Transverse colon (tissue), 4 donors: Measurements from ENCODE around the gene LIPA. TPM values are rescaled to one million over a fixed set of nuclear protein-coding genes. Genes with fewer than 3 reads are reported as not detected.
"Not testable (repeated sequence)": the region's sequence is repeated elsewhere in the genome, so short reads cannot be mapped to it uniquely, and the experiment has no call there.

Experiments
- DNase-seq: peaks from one replicate; pipeline ENCODE4 v3.0.0-alpha.2; 2019
- H3K27ac ChIP-seq, 4 donors: fragments of 200-600 bp; sonication (generic); 2 replicates each; pipeline ENCODE4 v1.5.1; 2016 to 2018; ENCODE audit warnings: inconsistent platforms in 4 of 4
- H3K27me3 ChIP-seq: fragments of 200-600 bp; sonication (generic); 2 replicates; pipeline ENCODE4 v1.5.1; 2017; ENCODE audit warnings: inconsistent platforms
- H3K36me3 ChIP-seq, 4 donors: fragments of 200-600 bp; sonication (generic); 2 replicates each; pipeline ENCODE4 v1.5.1; 2017 to 2019; ENCODE audit warnings: inconsistent platforms in 4 of 4
- H3K4me1 ChIP-seq, 4 donors: fragments of 200-600 bp; sonication (generic); 2 replicates each; pipeline ENCODE4 v1.5.1; 2017 to 2020; ENCODE audit warnings: inconsistent platforms in 4 of 4
- H3K4me3 ChIP-seq, 4 donors: fragments of 200-600 bp; sonication (generic); 1 replicate in 1 of 4; 2 replicates in 3 of 4; pipeline versions ENCODE4 v1.5.1 to v1.6.1; 2017 to 2019; ENCODE audit warnings: inconsistent platforms in 4 of 4
- H3K9me3 ChIP-seq, 2 donors: fragments of 200-600 bp; sonication (generic); 2 replicates each; pipeline ENCODE4 v1.5.1; 2017 to 2019; ENCODE audit warnings: inconsistent platforms in 2 of 2
- EP300 ChIP-seq: sonication (generic); formaldehyde crosslinking; IDR thresholded peaks from one replicate; pipeline ENCODE4 v1.6.1; 2017; ENCODE audit warnings: antibody characterized with exemption, low read depth
- POLR2A ChIP-seq: fragments of 450-650 bp; IDR thresholded peaks from one replicate; pipeline ENCODE4 v1.6.1; 2016; ENCODE audit warnings: antibody characterized with exemption, mild to moderate bottlenecking, moderate library complexity
- POLR2AphosphoS5 ChIP-seq, 3 donors: sonication (generic); formaldehyde crosslinking; IDR thresholded peaks; one replicate each; pipeline ENCODE4 v1.6.1; 2016; ENCODE audit warnings: antibody characterized with exemption in 3 of 3
- WGBS, 2 donors: methylation state at CpG; one replicate each; pipeline ENCODE4 v1.1.5; 2018; ENCODE audit warnings: low coverage in 1 of 2; 5-methylcytosine and 5-hydroxymethylcytosine counted together
- in situ Hi-C, 4 donors: fragments of 200-750 bp; cut with MboI; loops; one replicate each; pipeline versions ENCODE4 v1.15.0 to v1.15.1; 2017; ENCODE audit warnings: low sequenced_read_pairs in 3 of 4, low pct_ligation_motif_present in 1 of 4, low pct_unique_long_range_greater_than_20kb in 1 of 4
- intact Hi-C: fragments of 100-400 bp; cut with DNase I; formaldehyde crosslinking; loops from one replicate; pipeline ENCODE4 v1.15.1; 2023; ENCODE audit warnings: low total_unique reads
- total RNA-seq, 4 donors: library from RNA; depleted of rRNA; stranded (reverse); fragments of >200 nt; gene quantifications; one replicate each; pipeline ENCODE4 v1.1.0, GENCODE V29; 2016
- TF ChIP-seq, protein P1 (sequence below), 5 experiments: fragments of 200-600 bp in 3 of 5; fragments of 450-650 bp in 2 of 5; sonication (generic) in 3 of 5; IDR thresholded peaks; 1 replicate in 2 of 5; 2 replicates in 3 of 5; pipeline ENCODE4 v1.5.1; 2016 to 2017; ENCODE audit warnings: antibody characterized with exemption in 5 of 5, inconsistent platforms in 3 of 5, mild to moderate bottlenecking in 2 of 5, moderate library complexity in 1 of 5

The LIPA gene
- total RNA-seq, 4 donors from 2014 or later, result 3.6 to 23.8 (median 12.1) TPM

DNA sequence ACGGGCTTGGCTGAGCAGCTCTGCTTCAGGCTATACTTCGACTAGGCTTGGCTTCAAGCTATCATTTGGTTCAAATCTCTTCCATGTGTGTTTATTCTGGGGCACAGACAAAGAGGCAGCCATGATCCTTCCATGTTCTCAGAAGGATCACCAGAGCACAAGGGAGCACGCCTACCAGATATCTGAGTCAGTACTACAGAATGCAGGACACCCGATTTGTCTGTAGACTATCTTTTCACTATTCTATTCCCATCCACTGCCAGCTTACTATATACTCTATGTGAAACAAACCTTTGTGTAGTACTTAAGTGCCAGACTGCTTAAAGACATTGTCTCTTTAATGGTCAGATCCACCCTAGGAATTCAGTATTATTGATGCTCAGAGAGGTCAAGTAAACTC, 79.6 kb downstream of the LIPA start:
- Histone ChIP-seq H3K4me3 (no peak overlapping the region), H3K36me3 (no peaks in the 10 kb centered on the region), H3K4me1 (no peaks in the 10 kb centered on the region), H3K9me3 (no peaks in the 10 kb centered on the region), H3K27me3 (peaks cover 3% of the 10 kb centered on the region), H3K27ac (no peak overlapping the region)
- 80 to 85% methylated on average over 2 to 4 of the region's 4 CpGs for WGBS, 2 donors
- no peak for DNase-seq
- in situ Hi-C loops (no loop called here), intact Hi-C loops (no loop called here)
- TF ChIP-seq POLR2AphosphoS5 (IDR thresholded peaks at IDR 0.05) (no peak), EP300 (no peak), POLR2A (no peak)
- TF ChIP-seq, protein P1, sequence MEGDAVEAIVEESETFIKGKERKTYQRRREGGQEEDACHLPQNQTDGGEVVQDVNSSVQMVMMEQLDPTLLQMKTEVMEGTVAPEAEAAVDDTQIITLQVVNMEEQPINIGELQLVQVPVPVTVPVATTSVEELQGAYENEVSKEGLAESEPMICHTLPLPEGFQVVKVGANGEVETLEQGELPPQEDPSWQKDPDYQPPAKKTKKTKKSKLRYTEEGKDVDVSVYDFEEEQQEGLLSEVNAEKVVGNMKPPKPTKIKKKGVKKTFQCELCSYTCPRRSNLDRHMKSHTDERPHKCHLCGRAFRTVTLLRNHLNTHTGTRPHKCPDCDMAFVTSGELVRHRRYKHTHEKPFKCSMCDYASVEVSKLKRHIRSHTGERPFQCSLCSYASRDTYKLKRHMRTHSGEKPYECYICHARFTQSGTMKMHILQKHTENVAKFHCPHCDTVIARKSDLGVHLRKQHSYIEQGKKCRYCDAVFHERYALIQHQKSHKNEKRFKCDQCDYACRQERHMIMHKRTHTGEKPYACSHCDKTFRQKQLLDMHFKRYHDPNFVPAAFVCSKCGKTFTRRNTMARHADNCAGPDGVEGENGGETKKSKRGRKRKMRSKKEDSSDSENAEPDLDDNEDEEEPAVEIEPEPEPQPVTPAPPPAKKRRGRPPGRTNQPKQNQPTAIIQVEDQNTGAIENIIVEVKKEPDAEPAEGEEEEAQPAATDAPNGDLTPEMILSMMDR (IDR thresholded peaks at IDR 0.05), result no peak

DNA sequence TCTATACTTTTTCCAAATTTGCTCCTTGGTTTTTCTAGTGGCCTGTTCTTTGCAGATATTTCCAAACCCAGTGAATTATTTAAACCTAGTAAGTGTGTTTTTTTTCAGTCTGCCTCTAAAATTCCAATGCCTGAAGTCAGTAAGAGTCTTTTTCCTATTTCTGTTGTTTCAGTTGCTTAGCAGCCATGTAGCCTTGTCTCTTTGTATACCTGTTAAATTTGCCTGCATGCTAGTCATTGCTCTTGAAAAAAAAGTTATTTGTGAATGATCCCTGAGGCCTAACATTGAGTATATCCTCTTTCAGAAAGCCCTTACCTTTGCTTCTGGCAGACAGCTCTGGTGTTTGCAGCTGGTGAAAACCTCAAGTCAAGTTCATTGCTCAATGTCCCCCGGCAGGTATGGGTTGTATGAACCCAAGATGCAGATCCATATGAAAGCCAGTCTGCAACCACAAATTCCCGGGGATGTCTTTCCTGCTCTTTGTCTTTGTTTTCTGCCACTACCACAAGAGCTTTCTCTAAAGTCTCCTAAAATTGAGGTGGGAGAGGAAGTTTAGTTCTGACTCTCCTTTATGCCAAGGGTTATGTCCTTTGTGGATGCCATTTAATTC, 80.2 kb downstream of the LIPA start:
- Histone ChIP-seq H3K4me3 (no peak overlapping the region), H3K4me1 (no peaks in the 10 kb centered on the region), H3K27ac (no peak overlapping the region), H3K27me3 (peaks cover 3% of the 10 kb centered on the region), H3K9me3 (no peaks in the 10 kb centered on the region), H3K36me3 (no peaks in the 10 kb centered on the region)
- intact Hi-C loops, result no loop called here
- TF ChIP-seq POLR2AphosphoS5 (IDR thresholded peaks at IDR 0.05), result no peak
- TF ChIP-seq, protein P1 (IDR thresholded peaks at IDR 0.05), result no peak
- TF ChIP-seq POLR2A, result no peak
- TF ChIP-seq EP300, result no peak
- DNase-seq, result no peak
- in situ Hi-C loops, result no loop called here
- WGBS, 2 donors, result 86 to 100% methylated on average over 1 to 2 of the region's 2 CpGs

DNA sequence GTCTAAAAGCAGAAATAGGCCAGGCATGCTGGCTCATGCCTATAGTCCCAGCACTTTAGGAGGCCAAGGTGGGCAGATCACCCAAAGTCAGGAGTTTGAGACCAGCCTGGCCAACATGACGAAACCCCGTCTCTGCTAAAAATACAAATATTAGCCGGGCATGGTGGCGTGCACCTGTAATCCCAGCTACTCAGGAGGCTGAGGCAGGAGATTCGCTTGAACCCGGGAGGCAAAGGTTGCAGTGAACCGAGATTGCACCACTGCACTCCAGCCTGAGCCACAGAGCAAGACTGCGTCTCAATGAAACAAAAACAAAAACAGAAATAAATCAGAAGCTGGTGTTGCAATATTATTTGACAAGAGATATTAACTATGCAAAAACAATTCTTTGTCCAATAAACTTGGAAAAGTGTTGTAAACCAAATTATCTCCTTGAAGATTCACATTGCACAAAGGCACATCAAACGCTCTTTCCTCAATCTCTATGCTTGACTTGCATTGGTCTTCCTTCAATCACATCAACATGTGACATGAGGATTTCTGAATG, 83.1 kb downstream of the LIPA start:
- 66 to 79% methylated on average over 3 to 9 of the region's 9 CpGs for WGBS, 2 donors
- H3K27ac ChIP-seq, H3K9me3 ChIP-seq, intact Hi-C loops, H3K4me1 ChIP-seq, in situ Hi-C loops, DNase-seq, H3K36me3 ChIP-seq, H3K27me3 ChIP-seq, H3K4me3 ChIP-seq: not testable (repeated sequence)
- peak in 1 of 3 donors; percentile 39 for TF ChIP-seq POLR2AphosphoS5 (IDR thresholded peaks at IDR 0.05)

DNA sequence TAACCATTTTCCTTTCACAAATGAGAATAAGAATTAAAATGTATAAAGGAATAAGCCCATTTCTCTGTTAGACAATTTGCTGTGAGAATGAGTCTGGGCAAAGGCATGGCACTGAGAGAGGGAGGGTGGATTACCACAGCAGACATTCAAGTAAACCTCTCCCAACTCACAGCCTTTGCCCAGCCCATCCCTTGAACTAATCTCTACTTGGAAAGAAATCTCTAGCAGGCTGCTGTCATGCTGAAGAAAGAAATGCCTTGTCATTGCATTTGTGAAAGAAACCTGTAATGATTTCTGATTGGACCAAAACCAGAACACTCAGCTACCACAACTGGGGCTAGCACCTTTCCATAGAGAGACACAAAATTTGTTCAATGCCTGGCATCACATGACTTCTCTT, 83.7 kb downstream of the LIPA start:
- TF ChIP-seq POLR2AphosphoS5 (IDR thresholded peaks at IDR 0.05), result no peak
- TF ChIP-seq EP300, result no peak
- TF ChIP-seq, protein P1 (IDR thresholded peaks at IDR 0.05), result no peak
- no peak for TF ChIP-seq POLR2A
- Histone ChIP-seq H3K27me3 (no peaks in the 10 kb centered on the region), H3K4me3 (no peak overlapping the region), H3K36me3 (no peaks in the 10 kb centered on the region), H3K27ac (no peak overlapping the region), H3K4me1 (peaks cover 0 to 3% (median 0%) of the 10 kb centered on the region in 4 donors), H3K9me3 (no peaks in the 10 kb centered on the region)
- no peak for DNase-seq
- intact Hi-C loops, result no loop called here
- in situ Hi-C loops, result no loop called here

DNA sequence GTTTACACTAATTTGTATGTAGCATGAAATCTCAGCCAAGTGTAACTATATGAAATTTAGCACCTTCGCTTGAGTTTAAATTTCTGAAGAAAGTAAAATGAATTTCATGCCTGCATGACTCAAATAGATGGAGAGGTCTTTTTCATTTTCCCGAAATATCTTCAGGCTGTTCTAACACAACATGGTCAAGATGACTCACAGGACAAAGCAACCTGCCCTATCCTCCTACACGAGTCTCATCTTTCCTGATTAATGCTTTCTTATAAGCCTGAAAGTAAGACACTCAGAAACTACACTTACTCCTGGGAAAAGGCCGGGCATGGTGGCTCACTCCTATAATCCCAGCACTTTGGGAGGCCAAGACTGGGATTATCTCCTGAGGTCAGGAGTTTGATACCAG, 85.7 kb downstream of the LIPA start:
- 65 to 81% methylated on average over 3 to 4 of the region's 4 CpGs for WGBS, 2 donors
- no peak for DNase-seq
- in situ Hi-C loops, result no loop called here
- Histone ChIP-seq H3K27me3 (no peaks in the 10 kb centered on the region), H3K27ac (no peak overlapping the region), H3K4me3 (no peak overlapping the region), H3K4me1 (peaks cover 0 to 3% (median 0%) of the 10 kb centered on the region in 4 donors), H3K36me3 (no peaks in the 10 kb centered on the region), H3K9me3 (no peaks in the 10 kb centered on the region)
- TF ChIP-seq POLR2A (no peak), POLR2AphosphoS5 (IDR thresholded peaks at IDR 0.05) (no peak), EP300 (no peak)
- TF ChIP-seq, protein P1 (IDR thresholded peaks at IDR 0.05), result no peak
- intact Hi-C loops, result no loop called here
